Upper lobe of left lung (tissue), 4 donors: ENCODE measurements around the gene BCKDHA.

Experiments
- POLR2A ChIP-seq, 4 donors: fragments of 450-650 bp; IDR thresholded peaks; one replicate each; pipeline ENCODE4 v1.5.1; 2016 to 2017; ENCODE audit warnings: antibody characterized with exemption in 4 of 4, mild to moderate bottlenecking in 2 of 4
- POLR2AphosphoS5 ChIP-seq, 2 donors: sonication (generic); formaldehyde crosslinking; IDR thresholded peaks; one replicate each; pipeline ENCODE4 v1.5.1; 2017; ENCODE audit warnings: antibody characterized with exemption in 2 of 2
- TF ChIP-seq, protein P1 (sequence below), 6 experiments: fragments of 450-650 bp in 4 of 6; fragments of 200-600 bp in 2 of 6; sonication (generic) in 2 of 6; IDR thresholded peaks; one replicate each; pipeline ENCODE4 v1.5.1; 2016 to 2019; ENCODE audit warnings: antibody characterized with exemption in 6 of 6

GRCh38 chr19:41411100-41411967, 13.7 kb downstream of the BCKDHA start:
- TF ChIP-seq POLR2A (IDR thresholded peaks at IDR 0.05) (no peak), POLR2AphosphoS5 (IDR thresholded peaks at IDR 0.05) (no peak)
- TF ChIP-seq, protein P1, sequence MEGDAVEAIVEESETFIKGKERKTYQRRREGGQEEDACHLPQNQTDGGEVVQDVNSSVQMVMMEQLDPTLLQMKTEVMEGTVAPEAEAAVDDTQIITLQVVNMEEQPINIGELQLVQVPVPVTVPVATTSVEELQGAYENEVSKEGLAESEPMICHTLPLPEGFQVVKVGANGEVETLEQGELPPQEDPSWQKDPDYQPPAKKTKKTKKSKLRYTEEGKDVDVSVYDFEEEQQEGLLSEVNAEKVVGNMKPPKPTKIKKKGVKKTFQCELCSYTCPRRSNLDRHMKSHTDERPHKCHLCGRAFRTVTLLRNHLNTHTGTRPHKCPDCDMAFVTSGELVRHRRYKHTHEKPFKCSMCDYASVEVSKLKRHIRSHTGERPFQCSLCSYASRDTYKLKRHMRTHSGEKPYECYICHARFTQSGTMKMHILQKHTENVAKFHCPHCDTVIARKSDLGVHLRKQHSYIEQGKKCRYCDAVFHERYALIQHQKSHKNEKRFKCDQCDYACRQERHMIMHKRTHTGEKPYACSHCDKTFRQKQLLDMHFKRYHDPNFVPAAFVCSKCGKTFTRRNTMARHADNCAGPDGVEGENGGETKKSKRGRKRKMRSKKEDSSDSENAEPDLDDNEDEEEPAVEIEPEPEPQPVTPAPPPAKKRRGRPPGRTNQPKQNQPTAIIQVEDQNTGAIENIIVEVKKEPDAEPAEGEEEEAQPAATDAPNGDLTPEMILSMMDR (IDR thresholded peaks at IDR 0.05), result no peak
